HepG2 (cell line): Measurements from ENCODE around the gene ANKLE1. TPM values are rescaled to one million over a fixed set of nuclear protein-coding genes. Genes with fewer than 3 reads are reported as not detected.

Experiments
- ASH2L ChIP-seq: fragments of 300-600, 200-600 bp; sonication (generic); IDR thresholded peaks from 2 replicates; pipeline ENCODE4 v1.7.0; 2017; ENCODE audit warnings: low read depth, mild to moderate bottlenecking, moderate library complexity, mixed read lengths, low read length; ENCODE audit not compliant: insufficient read length
- ELF3 ChIP-seq: IDR thresholded peaks from 2 replicates; pipeline ENCODE4 v1.6.1; 2016; ENCODE audit warnings: missing genetic modification reagents, missing compliant biosample characterization
- FOSL2 ChIP-seq: sonication (generic); formaldehyde crosslinking; IDR thresholded peaks from 2 replicates; pipeline ENCODE4 v1.4.0; 2020; ENCODE audit warnings: missing genetic modification reagents
- GATAD2A ChIP-seq: IDR thresholded peaks from 2 replicates; pipeline ENCODE4 v1.6.1; 2016
- KMT2B ChIP-seq: IDR thresholded peaks from 2 replicates; pipeline ENCODE4 v1.6.1; 2016; ENCODE audit warnings: missing genetic modification reagents, missing compliant biosample characterization
- LCORL ChIP-seq, 2 experiments: fragments of 450-650 bp in 1 of 2; sonication (generic) in 1 of 2; formaldehyde crosslinking in 1 of 2; IDR thresholded peaks; 2 replicates each; pipeline versions ENCODE4 v1.5.0 to v1.6.1; 2017 to 2020; ENCODE audit warnings: antibody characterized with exemption in 1 of 2, missing genetic modification reagents in 1 of 2
- MEIS2 ChIP-seq: sonication (generic); formaldehyde crosslinking; IDR thresholded peaks from 2 replicates; pipeline ENCODE4 v1.9.0; 2021; ENCODE audit warnings: mild to moderate bottlenecking, missing genetic modification reagents
- PAWR ChIP-seq: sonication (generic); formaldehyde crosslinking; IDR thresholded peaks from 2 replicates; pipeline ENCODE4 v1.4.0; 2020; ENCODE audit warnings: missing genetic modification reagents, mild to moderate bottlenecking, borderline replicate concordance
- PCBP1 ChIP-seq: fragments of 200-400 bp; formaldehyde crosslinking; IDR thresholded peaks from 2 replicates; pipeline ENCODE4 v1.6.1; 2017; ENCODE audit warnings: mild to moderate bottlenecking, low read depth, low read length, borderline replicate concordance
- PRPF4 ChIP-seq: fragments of 200-400 bp; formaldehyde crosslinking; IDR thresholded peaks from 2 replicates; pipeline ENCODE4 v1.6.1; 2016; ENCODE audit warnings: low read length, low read depth; ENCODE audit not compliant: poor library complexity, severe bottlenecking
- TBX3 ChIP-seq: fragments of 450-650 bp; IDR thresholded peaks from 2 replicates; pipeline ENCODE4 v1.6.1; 2017; ENCODE audit warnings: antibody characterized with exemption, mild to moderate bottlenecking, inconsistent platforms, borderline replicate concordance
- ZBTB7A ChIP-seq: sonication (generic); formaldehyde crosslinking; IDR thresholded peaks from 2 replicates; pipeline ENCODE4 v1.8.0; 2022; ENCODE audit warnings: mild to moderate bottlenecking, missing genetic modification reagents
- ZNF335 ChIP-seq: sonication (generic); formaldehyde crosslinking; IDR thresholded peaks from 2 replicates; pipeline ENCODE4 v1.4.0; 2020; ENCODE audit warnings: missing genetic modification reagents
- ZNF607 ChIP-seq: sonication (generic); formaldehyde crosslinking; IDR thresholded peaks from 2 replicates; pipeline ENCODE4 v1.5.1; 2020; ENCODE audit warnings: missing genetic modification reagents, mild to moderate bottlenecking, borderline replicate concordance
- polyA plus RNA-seq, 8 experiments: library from polyadenylated mRNA; depleted of rRNA in 3 of 8; stranded (reverse) in 7 of 8; unstranded in 1 of 8; fragments of >200 nt; fragmentation: Illumina TruSeq in 4 of 8; extraction: Trizol in 4 of 8; gene quantifications; 2 replicates each; pipeline versions ENCODE4 v1.2.1 to v1.2.3, GENCODE V29; 2011 to 2016; ENCODE audit warnings: low read depth in 4 of 8, missing spikeins in 1 of 8, mixed read lengths in 1 of 8; ENCODE audit not compliant: insufficient read depth in 1 of 8
- total RNA-seq, 5 experiments: library from RNA; depleted of rRNA; stranded (reverse); fragments of >200 nt; fragmentation: Illumina TruSeq; extraction: Trizol; gene quantifications; 2 replicates each; pipeline ENCODE4 v1.2.3, GENCODE V29; 2016; ENCODE audit warnings: low read depth in 1 of 5
- TF ChIP-seq, protein P1 (sequence below): sonication (generic); formaldehyde crosslinking; IDR thresholded peaks from 2 replicates; pipeline ENCODE4 v1.4.0; 2020; ENCODE audit warnings: missing genetic modification reagents
- TF ChIP-seq, protein P2 (sequence below): sonication (generic); formaldehyde crosslinking; IDR thresholded peaks from 2 replicates; pipeline ENCODE4 v1.4.0; 2020; ENCODE audit warnings: missing genetic modification reagents, borderline replicate concordance
- TF ChIP-seq, protein P3 (sequence below): sonication (generic); formaldehyde crosslinking; IDR thresholded peaks from 2 replicates; pipeline ENCODE4 v1.4.0; 2020; ENCODE audit warnings: missing genetic modification reagents

The ANKLE1 gene
- total and polyA plus RNA-seq, 2 of the 13 experiments (the other 11 are each of a cell fraction or from before 2014, with no cell fraction given) = 0.69 to 1.5 TPM

DNA sequence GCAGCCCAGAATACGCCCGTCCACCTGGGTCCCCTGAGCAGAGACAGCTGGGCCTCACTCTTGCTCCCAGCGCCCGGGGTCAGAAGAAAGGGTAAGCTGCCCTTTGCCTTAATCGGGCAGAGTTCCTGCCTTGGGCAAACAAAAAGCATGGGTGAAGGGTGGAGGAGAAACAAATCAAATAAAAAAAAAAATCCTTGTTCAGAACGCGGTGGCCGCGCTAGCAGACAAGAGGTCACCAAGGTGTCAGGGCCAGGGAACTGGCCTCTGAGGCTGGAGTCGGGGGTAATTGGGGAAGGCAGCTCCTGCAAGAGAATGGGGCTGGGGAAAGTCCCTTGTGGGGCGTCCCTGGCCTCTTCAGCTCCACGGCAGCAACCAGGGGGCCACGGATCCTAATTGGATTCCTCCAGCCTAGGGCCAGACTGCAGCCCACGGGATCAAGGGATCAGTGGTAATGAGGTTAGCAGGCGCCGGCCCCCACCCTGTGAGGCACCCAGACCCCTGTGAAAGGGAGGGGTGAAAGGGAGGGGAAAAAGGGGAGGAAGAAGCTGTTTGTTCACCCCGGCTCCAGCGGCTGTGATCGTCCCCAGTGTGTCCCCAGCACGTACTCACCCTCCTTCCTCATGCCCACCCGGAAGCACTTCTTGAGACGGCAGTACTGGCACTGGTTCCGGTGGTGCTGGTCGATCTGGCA is 41.5 kb upstream of the ANKLE1 start (continued):
- TF ChIP-seq, protein P1, sequence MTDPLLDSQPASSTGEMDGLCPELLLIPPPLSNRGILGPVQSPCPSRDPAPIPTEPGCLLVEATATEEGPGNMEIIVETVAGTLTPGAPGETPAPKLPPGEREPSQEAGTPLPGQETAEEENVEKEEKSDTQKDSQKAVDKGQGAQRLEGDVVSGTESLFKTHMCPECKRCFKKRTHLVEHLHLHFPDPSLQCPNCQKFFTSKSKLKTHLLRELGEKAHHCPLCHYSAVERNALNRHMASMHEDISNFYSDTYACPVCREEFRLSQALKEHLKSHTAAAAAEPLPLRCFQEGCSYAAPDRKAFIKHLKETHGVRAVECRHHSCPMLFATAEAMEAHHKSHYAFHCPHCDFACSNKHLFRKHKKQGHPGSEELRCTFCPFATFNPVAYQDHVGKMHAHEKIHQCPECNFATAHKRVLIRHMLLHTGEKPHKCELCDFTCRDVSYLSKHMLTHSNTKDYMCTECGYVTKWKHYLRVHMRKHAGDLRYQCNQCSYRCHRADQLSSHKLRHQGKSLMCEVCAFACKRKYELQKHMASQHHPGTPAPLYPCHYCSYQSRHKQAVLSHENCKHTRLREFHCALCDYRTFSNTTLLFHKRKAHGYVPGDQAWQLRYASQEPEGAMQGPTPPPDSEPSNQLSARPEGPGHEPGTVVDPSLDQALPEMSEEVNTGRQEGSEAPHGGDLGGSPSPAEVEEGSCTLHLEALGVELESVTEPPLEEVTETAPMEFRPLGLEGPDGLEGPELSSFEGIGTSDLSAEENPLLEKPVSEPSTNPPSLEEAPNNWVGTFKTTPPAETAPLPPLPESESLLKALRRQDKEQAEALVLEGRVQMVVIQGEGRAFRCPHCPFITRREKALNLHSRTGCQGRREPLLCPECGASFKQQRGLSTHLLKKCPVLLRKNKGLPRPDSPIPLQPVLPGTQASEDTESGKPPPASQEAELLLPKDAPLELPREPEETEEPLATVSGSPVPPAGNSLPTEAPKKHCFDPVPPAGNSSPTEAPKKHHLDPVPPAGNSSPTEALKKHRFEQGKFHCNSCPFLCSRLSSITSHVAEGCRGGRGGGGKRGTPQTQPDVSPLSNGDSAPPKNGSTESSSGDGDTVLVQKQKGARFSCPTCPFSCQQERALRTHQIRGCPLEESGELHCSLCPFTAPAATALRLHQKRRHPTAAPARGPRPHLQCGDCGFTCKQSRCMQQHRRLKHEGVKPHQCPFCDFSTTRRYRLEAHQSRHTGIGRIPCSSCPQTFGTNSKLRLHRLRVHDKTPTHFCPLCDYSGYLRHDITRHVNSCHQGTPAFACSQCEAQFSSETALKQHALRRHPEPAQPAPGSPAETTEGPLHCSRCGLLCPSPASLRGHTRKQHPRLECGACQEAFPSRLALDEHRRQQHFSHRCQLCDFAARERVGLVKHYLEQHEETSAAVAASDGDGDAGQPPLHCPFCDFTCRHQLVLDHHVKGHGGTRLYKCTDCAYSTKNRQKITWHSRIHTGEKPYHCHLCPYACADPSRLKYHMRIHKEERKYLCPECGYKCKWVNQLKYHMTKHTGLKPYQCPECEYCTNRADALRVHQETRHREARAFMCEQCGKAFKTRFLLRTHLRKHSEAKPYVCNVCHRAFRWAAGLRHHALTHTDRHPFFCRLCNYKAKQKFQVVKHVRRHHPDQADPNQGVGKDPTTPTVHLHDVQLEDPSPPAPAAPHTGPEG = peak; percentile 98
- TF ChIP-seq MEIS2 (0 out of 2 replicates have a peak, but pooled peaks have one; percentile 60), ELF3 (CRISPR knock-in tag) (peak; percentile 53; the same call in 1 of the 2 replicates), GATAD2A (peak; percentile 61), ZNF607 (CRISPR knock-in tag) (peak; percentile 57; the same call in 1 of the 2 replicates), PAWR (CRISPR knock-in tag) (no peak), LCORL (IDR thresholded peaks at IDR 0.05) (no peak), LCORL (CRISPR knock-in tag; IDR thresholded peaks at IDR 0.05) (peak; percentile 47), PRPF4 (no peak), TBX3 (0 out of 2 replicates have a peak, but pooled peaks have one; percentile 47), KMT2B (no peak), ZNF335 (CRISPR knock-in tag) (no peak), FOSL2 (no peak), PCBP1 (no peak), ZBTB7A (CRISPR knock-in tag) (peak; percentile 38; the same call in 1 of the 2 replicates), ASH2L (peak; percentile 55)
- TF ChIP-seq, protein P2, sequence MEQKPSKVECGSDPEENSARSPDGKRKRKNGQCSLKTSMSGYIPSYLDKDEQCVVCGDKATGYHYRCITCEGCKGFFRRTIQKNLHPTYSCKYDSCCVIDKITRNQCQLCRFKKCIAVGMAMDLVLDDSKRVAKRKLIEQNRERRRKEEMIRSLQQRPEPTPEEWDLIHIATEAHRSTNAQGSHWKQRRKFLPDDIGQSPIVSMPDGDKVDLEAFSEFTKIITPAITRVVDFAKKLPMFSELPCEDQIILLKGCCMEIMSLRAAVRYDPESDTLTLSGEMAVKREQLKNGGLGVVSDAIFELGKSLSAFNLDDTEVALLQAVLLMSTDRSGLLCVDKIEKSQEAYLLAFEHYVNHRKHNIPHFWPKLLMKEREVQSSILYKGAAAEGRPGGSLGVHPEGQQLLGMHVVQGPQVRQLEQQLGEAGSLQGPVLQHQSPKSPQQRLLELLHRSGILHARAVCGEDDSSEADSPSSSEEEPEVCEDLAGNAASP (CRISPR knock-in tag) = peak; percentile 52; the same call in 1 of the 2 replicates
- TF ChIP-seq, protein P3, sequence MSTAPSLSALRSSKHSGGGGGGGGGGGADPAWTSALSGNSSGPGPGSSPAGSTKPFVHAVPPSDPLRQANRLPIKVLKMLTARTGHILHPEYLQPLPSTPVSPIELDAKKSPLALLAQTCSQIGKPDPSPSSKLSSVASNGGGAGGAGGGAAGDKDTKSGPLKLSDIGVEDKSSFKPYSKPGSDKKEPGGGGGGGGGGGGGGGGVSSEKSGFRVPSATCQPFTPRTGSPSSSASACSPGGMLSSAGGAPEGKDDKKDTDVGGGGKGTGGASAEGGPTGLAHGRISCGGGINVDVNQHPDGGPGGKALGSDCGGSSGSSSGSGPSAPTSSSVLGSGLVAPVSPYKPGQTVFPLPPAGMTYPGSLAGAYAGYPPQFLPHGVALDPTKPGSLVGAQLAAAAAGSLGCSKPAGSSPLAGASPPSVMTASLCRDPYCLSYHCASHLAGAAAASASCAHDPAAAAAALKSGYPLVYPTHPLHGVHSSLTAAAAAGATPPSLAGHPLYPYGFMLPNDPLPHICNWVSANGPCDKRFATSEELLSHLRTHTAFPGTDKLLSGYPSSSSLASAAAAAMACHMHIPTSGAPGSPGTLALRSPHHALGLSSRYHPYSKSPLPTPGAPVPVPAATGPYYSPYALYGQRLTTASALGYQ (CRISPR knock-in tag) = peak; percentile 64; the same call in 1 of the 2 replicates
